NOMO-1 treated with dmso at 0.1 percent for 144 hours (cell line): ENCODE data around the gene PDK2.

ENCODE experiments used
- DNase-seq: peaks from one replicate; lab custom pipeline; 2025; ENCODE audit not compliant: unreplicated experiment; lab: John Stamatoyannopoulos, UW

Gene PDK2

DNA sequence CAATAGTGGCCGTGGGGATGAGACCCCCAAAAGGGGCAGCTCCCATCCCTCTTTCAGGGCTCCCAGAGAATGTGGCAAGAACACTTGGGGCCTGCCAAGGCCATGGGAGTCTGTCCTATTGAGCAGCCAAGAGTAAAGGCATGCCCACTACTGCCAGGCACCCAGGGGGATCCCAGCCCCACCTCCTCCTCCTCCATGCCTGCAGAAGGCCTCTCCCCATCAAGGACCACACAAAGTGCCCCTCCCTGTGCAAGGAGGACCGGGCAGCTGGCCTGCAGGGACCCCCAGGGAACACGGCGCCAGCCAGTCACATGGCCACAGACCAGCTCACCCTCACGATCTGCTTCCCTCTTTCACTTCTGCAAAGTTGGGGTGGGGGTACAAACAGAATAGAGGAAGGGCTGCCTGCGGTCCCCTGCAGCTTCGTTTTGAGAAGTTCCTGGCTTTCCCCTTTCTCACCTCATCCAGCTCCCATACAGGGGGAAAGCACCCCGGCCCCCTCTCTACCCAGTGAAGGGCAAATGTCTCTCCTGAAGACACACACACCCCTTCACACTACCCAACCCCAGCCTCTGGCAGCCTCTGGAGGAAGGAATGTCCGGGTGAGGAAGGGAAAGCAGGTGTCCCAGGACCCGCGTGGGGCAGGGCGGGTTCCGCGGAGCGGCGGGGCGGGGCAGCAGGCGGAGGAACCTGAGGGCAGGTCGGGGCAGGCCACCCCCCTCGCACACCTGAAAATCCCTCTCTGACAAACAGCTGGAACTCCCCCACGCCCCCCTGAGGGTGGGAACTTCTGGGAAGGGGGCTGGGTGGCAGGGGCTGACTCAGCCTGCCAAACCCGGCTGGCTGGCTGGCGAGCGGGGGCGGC lies 53.3 kb downstream of the PDK2 start:
- peak; percentile 97 for DNase-seq

DNA sequence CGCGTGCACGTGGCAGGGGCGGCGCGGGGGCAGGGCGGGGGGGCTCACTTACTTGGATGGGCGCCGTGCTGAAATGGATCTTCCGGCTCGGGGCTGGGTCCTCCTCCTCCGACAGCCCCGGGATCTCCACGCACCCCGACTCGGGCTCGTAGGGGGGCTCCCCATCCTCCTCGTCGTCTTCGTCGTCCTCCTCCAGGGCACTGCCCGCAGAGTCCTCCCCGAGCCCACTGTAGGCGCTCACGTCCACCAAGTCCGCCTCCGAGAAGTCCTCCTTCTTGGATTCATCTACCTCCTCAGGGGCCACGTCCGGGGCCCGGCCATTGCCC lies 53.9 kb downstream of the PDK2 start:
- no peak for DNase-seq

DNA sequence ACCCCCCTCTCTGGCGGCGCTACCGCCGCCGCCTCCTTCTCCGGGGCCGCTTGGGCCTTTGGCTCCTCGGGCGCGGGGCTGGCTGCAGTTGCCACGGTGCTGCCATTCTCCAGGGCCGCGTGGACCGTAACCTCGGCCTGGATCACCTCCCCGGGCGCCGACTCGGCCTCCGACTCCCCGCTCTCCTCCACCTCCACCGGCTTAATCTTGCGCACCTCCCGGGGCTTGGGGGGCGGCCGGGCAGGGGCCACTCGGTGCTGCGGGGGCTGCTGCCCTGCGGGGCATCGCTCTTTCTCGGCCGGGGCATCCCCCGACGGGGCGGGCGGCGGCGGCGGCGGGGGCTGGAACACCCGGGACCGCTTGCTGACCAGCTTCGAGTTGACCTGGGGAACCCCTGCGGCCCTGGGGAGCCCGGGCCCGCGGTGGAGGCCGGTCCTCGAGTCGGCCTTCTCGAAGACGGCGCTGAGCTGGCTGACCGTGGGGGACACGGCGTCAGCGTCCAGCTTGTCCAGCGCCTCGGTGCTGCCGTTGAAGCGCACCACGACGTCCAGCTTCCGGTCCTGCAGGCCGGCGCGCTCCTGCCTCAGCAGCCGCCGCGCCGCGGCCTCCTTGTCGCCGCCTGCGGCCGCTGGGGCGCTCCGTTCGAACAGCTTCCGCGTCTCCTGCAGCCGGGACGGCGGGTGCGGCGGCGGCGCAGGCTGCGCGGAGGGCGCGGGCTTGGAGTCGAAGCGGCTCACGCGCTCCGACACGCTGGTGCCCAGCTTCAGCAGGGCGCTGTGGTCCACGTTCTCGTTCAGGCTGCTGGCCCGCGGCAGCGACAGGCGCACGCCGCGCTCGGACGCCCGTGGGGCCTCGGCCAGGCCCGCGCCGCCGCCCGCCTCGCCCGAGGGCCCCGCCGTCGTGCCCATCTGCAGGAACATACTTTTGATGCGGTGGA lies 54.5 kb downstream of the PDK2 start:
- DNase-seq, result no peak

DNA sequence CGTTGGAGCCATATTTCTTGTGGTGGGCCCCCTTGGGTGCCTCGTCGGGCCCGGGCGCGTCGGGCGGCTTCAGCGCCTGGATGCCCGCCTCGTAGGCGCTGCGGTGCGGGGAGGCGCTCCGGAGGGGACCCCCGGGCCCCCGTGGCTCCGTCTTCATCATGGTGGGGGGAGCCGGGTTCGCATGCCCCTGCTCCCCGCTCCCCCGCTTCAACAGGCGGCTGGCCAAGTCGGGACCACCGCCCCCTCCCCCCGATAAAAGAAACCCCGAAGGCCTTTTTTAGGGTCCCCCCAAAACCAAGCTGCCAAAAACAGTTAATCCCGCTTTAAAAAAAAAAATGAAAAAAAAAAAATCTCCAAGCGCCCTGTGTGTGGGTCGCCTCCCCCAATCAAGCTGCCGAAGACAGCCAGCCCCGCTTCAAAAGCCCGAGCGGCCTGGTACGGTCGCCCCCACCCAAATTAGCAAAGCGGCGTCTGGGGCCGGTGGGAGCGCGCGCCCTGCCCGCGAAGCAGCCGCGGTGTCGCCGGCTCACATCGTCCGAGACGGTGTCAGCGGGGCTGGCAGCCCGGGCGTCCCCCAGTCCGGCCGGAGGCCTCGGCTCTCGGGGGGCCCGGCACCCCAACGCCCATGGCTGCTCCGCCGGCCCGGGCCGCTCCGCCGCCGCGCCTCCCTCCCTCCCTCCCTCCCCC lies 55.3 kb downstream of the PDK2 start, which contains the start of gene PPP1R9B:
TSS of gene PPP1R9B (minus strand) at position 324 of the 687 bp plus-strand sequence. CDS start at position 160, 164 bp downstream.
- no peak for DNase-seq

GRCh38 chr17:50151041-50151936 lies 56.1 kb downstream of the PDK2 start:
- peak; percentile 93 for DNase-seq

GRCh38 chr17:50151937-50152547 lies 56.9 kb downstream of the PDK2 start:
- peak; percentile 74 for DNase-seq

DNA sequence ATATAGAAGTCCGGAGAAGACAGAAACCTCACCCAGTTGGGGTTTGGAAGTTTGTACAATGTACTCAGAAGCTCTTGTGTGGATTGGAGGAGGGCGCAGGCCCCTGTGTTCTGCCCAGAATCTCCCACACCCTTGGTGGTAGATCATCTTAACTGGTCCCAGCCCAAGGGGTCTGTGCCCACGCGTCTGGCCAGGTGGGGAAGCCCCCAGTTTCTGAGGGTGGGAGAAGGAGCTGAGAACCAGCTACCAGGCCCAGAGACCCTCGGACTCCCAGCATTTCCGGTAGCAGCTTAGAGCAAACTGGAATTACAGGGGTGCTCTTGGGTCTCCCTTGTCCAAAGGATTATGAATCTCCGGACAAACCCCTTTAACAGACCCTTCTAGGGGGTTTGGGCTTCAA lies 57.6 kb downstream of the PDK2 start:
- no peak for DNase-seq

- no peak for DNase-seq
Measured at GRCh38 chr17:50153650-50154575, 58.8 kb downstream of the PDK2 start.

DNA sequence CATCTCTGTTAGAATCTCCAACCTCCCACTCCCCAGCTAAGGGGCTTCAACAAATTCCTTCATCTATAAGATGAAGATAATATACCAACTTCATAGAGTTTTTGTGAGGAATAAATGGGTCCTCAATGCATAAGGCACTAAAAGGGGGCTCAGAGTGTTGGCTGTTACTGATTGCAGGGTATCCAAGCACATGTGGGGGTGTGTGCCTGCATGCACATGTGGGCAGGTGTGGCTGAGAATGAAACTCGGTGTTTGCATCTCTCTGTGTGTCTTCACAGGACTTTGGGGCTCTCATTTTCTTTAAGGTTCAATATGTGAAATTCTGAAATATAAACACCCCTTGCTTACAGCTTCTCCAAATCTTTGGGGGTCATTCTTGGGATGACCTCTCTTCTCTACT lies 59.5 kb downstream of the PDK2 start:
- DNase-seq, result no peak

DNA sequence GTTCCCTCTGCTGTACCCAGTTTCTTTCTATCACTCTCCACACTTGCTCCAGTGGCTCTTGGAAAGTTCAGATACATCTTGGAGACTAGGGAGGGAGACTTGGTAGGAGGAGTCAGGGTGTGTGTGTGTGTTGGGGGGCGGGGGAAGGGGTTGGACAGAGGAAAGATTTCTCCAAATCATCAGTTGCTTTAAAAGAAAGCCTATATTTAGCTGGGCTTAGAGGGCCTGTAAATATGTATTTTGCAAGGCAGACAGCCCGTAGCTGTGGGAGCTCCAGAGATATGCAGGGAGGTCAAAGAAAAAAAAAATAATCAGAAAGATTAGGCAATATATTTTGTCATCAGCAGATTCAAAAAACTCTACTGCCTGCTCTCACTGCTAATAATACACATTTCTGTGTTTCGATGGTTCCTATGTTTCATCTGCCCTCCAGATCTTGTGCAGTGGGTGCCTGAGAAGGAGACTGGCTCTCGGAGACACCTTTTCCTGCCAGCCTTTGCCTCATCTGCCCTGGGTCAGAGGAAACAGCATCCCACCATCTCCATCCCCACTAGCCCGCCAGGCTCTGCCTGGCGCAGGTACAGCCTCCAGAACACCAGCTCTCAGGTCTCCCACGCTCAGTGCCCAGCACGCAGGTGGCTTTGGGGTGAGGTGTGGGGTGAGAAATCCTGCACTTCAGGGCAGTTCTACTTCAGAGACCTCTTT lies 60.1 kb downstream of the PDK2 start:
- DNase-seq, result no peak

- no peak for DNase-seq
Measured at GRCh38 chr17:50157891-50158290, 62.7 kb downstream of the PDK2 start.

DNA sequence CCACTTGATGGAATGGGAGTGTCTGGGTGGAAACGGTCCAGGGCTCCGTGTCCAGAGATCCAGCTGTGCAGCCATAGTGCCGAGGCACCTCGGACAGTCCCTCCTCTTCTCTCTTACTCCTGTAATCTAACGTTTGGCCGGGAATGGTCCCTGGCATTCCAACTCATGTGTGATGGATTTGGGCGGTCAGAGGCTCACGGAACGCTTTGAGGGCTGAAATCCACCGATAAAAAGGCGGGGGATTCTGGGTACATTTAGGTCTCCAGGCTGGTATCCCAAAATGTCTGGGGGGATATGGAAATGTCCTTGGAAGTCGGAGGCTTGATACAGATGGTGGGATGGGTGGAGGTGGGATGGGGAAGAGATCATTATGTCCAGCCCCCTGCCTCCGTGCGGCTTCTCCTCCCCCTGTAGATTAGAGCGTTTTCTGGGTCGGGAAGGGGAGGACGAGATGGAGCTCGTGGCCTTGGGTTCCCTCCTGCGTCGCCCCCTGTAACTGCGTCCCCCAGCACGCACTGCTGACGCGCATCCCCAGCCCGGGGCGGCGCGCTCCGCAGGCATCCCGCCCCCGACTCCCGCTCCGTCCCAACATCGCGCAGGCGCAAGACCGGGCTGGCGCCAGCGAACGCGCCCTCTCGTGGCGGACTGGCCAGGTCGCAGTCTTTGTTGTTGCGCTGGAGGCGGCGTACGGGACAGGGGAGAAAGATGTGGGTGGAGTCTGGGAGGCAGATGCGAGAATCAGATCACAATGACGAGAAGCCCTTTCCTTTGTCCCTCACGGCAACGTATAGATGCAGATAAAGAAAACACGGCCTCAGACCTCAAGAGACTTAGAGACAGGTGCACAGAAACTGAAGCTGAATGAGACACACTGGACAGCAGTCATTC lies 66.1 kb downstream of the PDK2 start:
- DNase-seq, result peak; percentile 86
